PC-9 (cell line): Measurements from ENCODE around the gene PARP3. TPM values are rescaled to one million over a fixed set of nuclear protein-coding genes. Genes with fewer than 3 reads are reported as not detected.

Source experiments
- BruUV-seq: library from RNA; stranded (reverse); fragments of 400-500 nt; replicated peaks from 2 replicates; lab custom pipeline; 2021; lab: Mats Ljungman, UMichigan
- CTCF ChIA-PET: fragments of 300-600 bp; sonication (Branson Sonifier 250); formaldehyde crosslinking; loops from one replicate; lab custom pipeline; 2022; ENCODE audit warnings: antibody characterized with exemption; lab: Charles Lee
- POLR2A ChIA-PET: fragments of 300-600 bp; sonication (Branson Sonifier 250); formaldehyde crosslinking; loops from one replicate; lab custom pipeline; 2022; ENCODE audit warnings: antibody characterized with exemption; ENCODE audit not compliant: unreplicated experiment; lab: Charles Lee
- DNase-seq, 2 experiments: peaks; one replicate each; pipeline versions ENCODE4 v3.0.0 to v3.0.0-alpha.2; 2015 to 2022; ENCODE audit warnings: mixed read lengths in 1 of 2
- H2AFZ ChIP-seq: fragments of 200-600 bp; sonication (generic); 2 replicates; pipeline ENCODE4 v1.8.1; 2017; ENCODE audit warnings: antibody characterized with exemption
- H3F3A ChIP-seq: fragments of 200-600 bp; sonication (generic); 2 replicates; pipeline ENCODE4 v1.8.1; 2017; ENCODE audit warnings: antibody characterized with exemption, mild to moderate bottlenecking, low read depth; ENCODE audit not compliant: insufficient read depth
- H3K27ac ChIP-seq: fragments of 200-600 bp; sonication (generic); 2 replicates; pipeline ENCODE4 v1.6.1; 2016; ENCODE audit warnings: mixed run types
- H3K27me3 ChIP-seq: fragments of 200-600 bp; sonication (generic); 2 replicates; pipeline ENCODE4 v1.6.1; 2016; ENCODE audit warnings: low read depth, mixed run types; ENCODE audit not compliant: insufficient read depth
- H3K36me3 ChIP-seq: fragments of 200-600 bp; sonication (generic); 2 replicates; pipeline ENCODE4 v1.6.1; 2016; ENCODE audit warnings: low read depth, mixed run types
- H3K4me1 ChIP-seq: fragments of 200-600 bp; sonication (generic); replicated peaks from 2 replicates; pipeline ENCODE4 v1.6.1; 2016; ENCODE audit warnings: mixed run types; ENCODE audit not compliant: insufficient read depth
- H3K4me2 ChIP-seq: fragments of 200-600 bp; sonication (generic); 2 replicates; pipeline ENCODE4 v1.6.1; 2017; ENCODE audit warnings: mixed run types
- H3K4me3 ChIP-seq: fragments of 200-600 bp; sonication (generic); 2 replicates; pipeline ENCODE4 v1.6.1; 2016; ENCODE audit warnings: mixed run types
- H3K79me2 ChIP-seq: fragments of 200-600 bp; sonication (generic); 2 replicates; pipeline ENCODE4 v1.6.1; 2017; ENCODE audit warnings: low read depth, mixed run types
- H3K9me2 ChIP-seq: fragments of 200-600 bp; sonication (generic); 2 replicates; pipeline ENCODE4 v1.8.1; 2017; ENCODE audit warnings: mild to moderate bottlenecking; ENCODE audit not compliant: insufficient read depth
- H3K9me3 ChIP-seq: fragments of 200-600 bp; sonication (generic); 2 replicates; pipeline ENCODE4 v1.8.1; 2016; ENCODE audit warnings: low read depth; ENCODE audit not compliant: insufficient read depth
- H4K20me1 ChIP-seq: fragments of 200-600 bp; sonication (generic); 2 replicates; pipeline ENCODE4 v1.8.1; 2017; ENCODE audit not compliant: insufficient read depth
- CTCF ChIP-seq: fragments of 200-600 bp; sonication (generic); conservative IDR thresholded peaks from 2 replicates; pipeline ENCODE4 v1.6.1; 2017; ENCODE audit warnings: mixed run types, antibody characterized with exemption, mild to moderate bottlenecking, moderate library complexity
- EZH2 ChIP-seq: fragments of 200-600 bp; sonication (generic); IDR thresholded peaks from 2 replicates; pipeline ENCODE4 v1.8.0; 2017; ENCODE audit warnings: antibody characterized with exemption, low read depth
- intact Hi-C: fragments of 100-400 bp; cut with micrococcal nuclease; formaldehyde crosslinking; loops from one replicate; pipeline ENCODE4 v1.10.0; 2022; ENCODE audit not compliant: unreplicated experiment
- total RNA-seq: library from RNA; stranded (reverse); gene quantifications from 2 replicates; pipeline ENCODE4 v1.2.3, GENCODE V29; 2021

Gene PARP3
- total RNA-seq, 1 experiment from 2014 or later, result 24.4 TPM

GRCh38 chr3:51964521-51964920 lies 22.4 kb downstream of the PARP3 start:
- H3K4me2 ChIP-seq, result no peak overlapping the region
- no peaks in the 10 kb centered on the region for H3K27me3 ChIP-seq
- no peak for DNase-seq
- peaks cover 4% of the 10 kb centered on the region; the same call in 1 of the 2 replicates for H3K4me1 ChIP-seq
- H2AFZ ChIP-seq, result no peak overlapping the region
- H3K9me3 ChIP-seq, result no peaks in the 10 kb centered on the region
- intact Hi-C loops, result no loop called here
- H3K9me2 ChIP-seq, result no peaks in the 10 kb centered on the region
- H3K27ac ChIP-seq, result no peak overlapping the region
- peaks cover 12% of the 10 kb centered on the region for H3F3A ChIP-seq
- no peak overlapping the region for H3K4me3 ChIP-seq
- ChIA-PET CTCF (no interaction called here), POLR2A (no interaction called here)
- H3K36me3 ChIP-seq, result no peaks in the 10 kb centered on the region
- H4K20me1 ChIP-seq, result no peaks in the 10 kb centered on the region
- no peaks in the 10 kb centered on the region for H3K79me2 ChIP-seq
- TF ChIP-seq EZH2, result no peak
- TF ChIP-seq CTCF, result no peak
- no TSS peak for BruUV-seq

GRCh38 chr3:51966016-51966415 lies 23.9 kb downstream of the PARP3 start:
- no peaks in the 10 kb centered on the region for H3K9me3 ChIP-seq
- H3K9me2 ChIP-seq, result no peaks in the 10 kb centered on the region
- peaks cover 4% of the 10 kb centered on the region; the same call in 1 of the 2 replicates for H3K4me1 ChIP-seq
- no peaks in the 10 kb centered on the region for H3K27me3 ChIP-seq
- H3K4me2 ChIP-seq, result no peak overlapping the region
- H3K27ac ChIP-seq, result no peak overlapping the region
- H4K20me1 ChIP-seq, result no peaks in the 10 kb centered on the region
- peaks cover 21% of the 10 kb centered on the region for H3F3A ChIP-seq
- ChIA-PET POLR2A (no interaction called here), CTCF (no interaction called here)
- no peaks in the 10 kb centered on the region for H3K36me3 ChIP-seq
- H3K4me3 ChIP-seq, result no peak overlapping the region
- intact Hi-C loops, result no loop called here
- no peak overlapping the region for H2AFZ ChIP-seq
- DNase-seq, result no peak
- no peak for TF ChIP-seq CTCF
- TF ChIP-seq EZH2, result no peak
- no peaks in the 10 kb centered on the region for H3K79me2 ChIP-seq
- no TSS peak for BruUV-seq

- ChIA-PET POLR2A (no interaction called here), CTCF (no interaction called here)
- no peaks in the 10 kb centered on the region for H4K20me1 ChIP-seq
- H3K79me2 ChIP-seq, result no peaks in the 10 kb centered on the region; the same call in 1 of the 2 replicates
- peaks cover 23% of the 10 kb centered on the region for H3F3A ChIP-seq
- peak overlapping the region; percentile 80 for H3K4me2 ChIP-seq
- TSS peak; percentile 13 for BruUV-seq
- H3K4me3 ChIP-seq, result peak overlapping the region; percentile 56; the same call in 1 of the 2 replicates
- DNase-seq, result no peak
- no peak overlapping the region for H3K27ac ChIP-seq
- TF ChIP-seq CTCF, result no peak
- no peak for TF ChIP-seq EZH2
- H3K9me2 ChIP-seq, result no peaks in the 10 kb centered on the region
- no peak overlapping the region for H2AFZ ChIP-seq
- no peaks in the 10 kb centered on the region for H3K36me3 ChIP-seq
- no peaks in the 10 kb centered on the region for H3K27me3 ChIP-seq
- peaks cover 4% of the 10 kb centered on the region; the same call in 1 of the 2 replicates for H3K4me1 ChIP-seq
- no peaks in the 10 kb centered on the region for H3K9me3 ChIP-seq
- intact Hi-C loops, result no loop called here
Observed at GRCh38 chr3:51966486-51966885, 24.3 kb downstream of the PARP3 start.
